Thyroid gland (tissue), 4 donors: ENCODE results near the gene ANO1. TPM values are rescaled to one million over a fixed set of nuclear protein-coding genes. Genes with fewer than 3 reads are reported as not detected.

Experiments
- DNase-seq, 2 donors: peaks; one replicate each; pipeline ENCODE4 v3.0.0-alpha.2; 2019
- H3K27ac ChIP-seq, 3 donors: fragments of 200-600 bp; sonication (generic); 1 replicate in 2 of 3; 2 replicates in 1 of 3; pipeline ENCODE4 v1.5.1; 2016 to 2019; ENCODE audit warnings: mild to moderate bottlenecking in 1 of 3, moderate library complexity in 1 of 3
- H3K27me3 ChIP-seq: fragments of 200-600 bp; sonication (generic); one replicate; pipeline ENCODE4 v1.5.1; 2019
- H3K36me3 ChIP-seq, 2 donors: fragments of 200-600 bp; sonication (generic); one replicate each; pipeline ENCODE4 v1.5.1; 2016 to 2019
- H3K4me1 ChIP-seq, 2 donors: fragments of 200-600 bp; sonication (generic); one replicate each; pipeline ENCODE4 v1.5.1; 2017 to 2019
- H3K4me3 ChIP-seq, 3 donors: fragments of 200-600 bp; sonication (generic); replicated peaks in 1 of 3; 1 replicate in 2 of 3; 2 replicates in 1 of 3; pipeline ENCODE4 v1.5.1; 2016; ENCODE audit warnings: mild to moderate bottlenecking in 1 of 3
- H3K9me3 ChIP-seq: fragments of 200-600 bp; sonication (generic); one replicate; pipeline ENCODE4 v1.5.1; 2017
- POLR2A ChIP-seq, 2 donors: fragments of 450-650 bp; IDR thresholded peaks; one replicate each; pipeline ENCODE4 v1.6.1; 2017; ENCODE audit warnings: antibody characterized with exemption in 2 of 2, mild to moderate bottlenecking in 2 of 2, moderate library complexity in 1 of 2
- WGBS, 2 donors: methylation state at CpG; one replicate each; pipeline ENCODE4 v1.1.5; 2017; 5-methylcytosine and 5-hydroxymethylcytosine counted together
- intact Hi-C: fragments of 100-400 bp; cut with DNase I; formaldehyde crosslinking; loops from one replicate; pipeline ENCODE4 v1.15.1; 2023
- total RNA-seq, 4 donors: library from RNA; depleted of rRNA; stranded (reverse); fragments of >200 nt; gene quantifications; one replicate each; pipeline ENCODE4 v1.2.3, GENCODE V29; 2016
- TF ChIP-seq, protein P1 (sequence below), 6 experiments: fragments of 200-600 bp in 3 of 6; fragments of 450-650 bp in 3 of 6; sonication (generic) in 3 of 6; IDR thresholded peaks; one replicate each; pipeline ENCODE4 v1.5.1; 2016 to 2019; ENCODE audit warnings: antibody characterized with exemption in 6 of 6, mild to moderate bottlenecking in 2 of 6, inconsistent platforms in 1 of 6, moderate library complexity in 1 of 6

Gene ANO1
- total RNA-seq, 4 donors from 2014 or later = 25.8 to 56.2 (median 35.3) TPM

DNA sequence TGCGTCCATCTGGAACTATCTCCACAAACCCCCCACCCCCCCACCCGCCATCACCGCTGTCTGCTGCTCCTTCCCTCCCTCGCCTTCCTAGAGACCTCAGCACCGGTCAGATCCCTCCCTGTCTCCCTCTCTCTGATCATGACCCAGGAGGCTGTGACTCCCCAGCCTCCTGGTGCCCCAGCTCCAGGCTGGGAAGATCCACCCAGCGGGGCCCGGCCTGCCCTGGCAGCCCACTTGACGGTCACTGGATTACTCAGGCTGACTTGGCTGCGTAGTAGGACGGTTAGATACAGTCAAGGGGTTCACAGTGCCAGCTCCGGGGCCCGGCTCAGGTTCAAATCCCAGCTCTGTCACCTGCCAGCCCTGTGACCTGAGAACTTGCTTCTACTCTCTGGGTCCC, 59.3 kb downstream of the ANO1 start:
- H3K27ac ChIP-seq = no peak overlapping the region
- no peaks in the 10 kb centered on the region for H3K27me3 ChIP-seq
- no peak overlapping the region for H3K4me3 ChIP-seq
- 90 to 95% methylated on average over 2 to 12 of the region's 12 CpGs for WGBS, 2 donors
- H3K36me3 ChIP-seq = peaks cover 0 to 4% of the 10 kb centered on the region in 2 donors
- intact Hi-C loops = no loop called here
- no peaks in the 10 kb centered on the region for H3K9me3 ChIP-seq
- no peak for DNase-seq
- TF ChIP-seq, protein P1, sequence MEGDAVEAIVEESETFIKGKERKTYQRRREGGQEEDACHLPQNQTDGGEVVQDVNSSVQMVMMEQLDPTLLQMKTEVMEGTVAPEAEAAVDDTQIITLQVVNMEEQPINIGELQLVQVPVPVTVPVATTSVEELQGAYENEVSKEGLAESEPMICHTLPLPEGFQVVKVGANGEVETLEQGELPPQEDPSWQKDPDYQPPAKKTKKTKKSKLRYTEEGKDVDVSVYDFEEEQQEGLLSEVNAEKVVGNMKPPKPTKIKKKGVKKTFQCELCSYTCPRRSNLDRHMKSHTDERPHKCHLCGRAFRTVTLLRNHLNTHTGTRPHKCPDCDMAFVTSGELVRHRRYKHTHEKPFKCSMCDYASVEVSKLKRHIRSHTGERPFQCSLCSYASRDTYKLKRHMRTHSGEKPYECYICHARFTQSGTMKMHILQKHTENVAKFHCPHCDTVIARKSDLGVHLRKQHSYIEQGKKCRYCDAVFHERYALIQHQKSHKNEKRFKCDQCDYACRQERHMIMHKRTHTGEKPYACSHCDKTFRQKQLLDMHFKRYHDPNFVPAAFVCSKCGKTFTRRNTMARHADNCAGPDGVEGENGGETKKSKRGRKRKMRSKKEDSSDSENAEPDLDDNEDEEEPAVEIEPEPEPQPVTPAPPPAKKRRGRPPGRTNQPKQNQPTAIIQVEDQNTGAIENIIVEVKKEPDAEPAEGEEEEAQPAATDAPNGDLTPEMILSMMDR (IDR thresholded peaks at IDR 0.05) = no peak
- TF ChIP-seq POLR2A (IDR thresholded peaks at IDR 0.05) = no peak
- H3K4me1 ChIP-seq = no peaks in the 10 kb centered on the region

DNA sequence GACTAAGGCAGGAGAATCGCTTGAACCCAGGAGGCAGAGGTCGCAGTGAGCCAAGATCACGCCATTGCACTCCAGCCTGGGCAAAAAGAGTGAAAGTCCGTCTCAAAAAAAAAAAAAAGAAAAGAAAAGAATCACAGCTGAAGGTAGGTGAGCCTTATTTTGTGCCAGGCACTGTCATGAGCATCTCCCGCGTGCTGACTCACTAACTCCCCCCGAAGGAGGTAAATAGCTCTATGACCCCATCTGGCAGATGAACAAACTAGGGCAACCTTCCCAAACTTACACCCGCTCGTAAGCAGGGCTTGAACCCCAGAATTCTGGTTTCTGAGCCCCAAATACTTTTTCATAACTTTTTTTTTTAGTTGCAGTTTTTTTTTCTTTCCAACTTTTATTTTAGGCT, 60.3 kb downstream of the ANO1 start:
- Histone ChIP-seq H3K4me3 (no peak overlapping the region), H3K9me3 (no peaks in the 10 kb centered on the region), H3K27me3 (no peaks in the 10 kb centered on the region), H3K36me3 (peaks cover 0 to under 1% of the 10 kb centered on the region in 2 donors), H3K27ac (no peak overlapping the region), H3K4me1 (no peaks in the 10 kb centered on the region)
- TF ChIP-seq, protein P1 (IDR thresholded peaks at IDR 0.05) = no peak
- TF ChIP-seq POLR2A (IDR thresholded peaks at IDR 0.05) = no peak
- intact Hi-C loops = no loop called here
- DNase-seq = no peak
- 93% methylated on average over 9 of the region's 9 CpGs for WGBS, 2 donors

DNA sequence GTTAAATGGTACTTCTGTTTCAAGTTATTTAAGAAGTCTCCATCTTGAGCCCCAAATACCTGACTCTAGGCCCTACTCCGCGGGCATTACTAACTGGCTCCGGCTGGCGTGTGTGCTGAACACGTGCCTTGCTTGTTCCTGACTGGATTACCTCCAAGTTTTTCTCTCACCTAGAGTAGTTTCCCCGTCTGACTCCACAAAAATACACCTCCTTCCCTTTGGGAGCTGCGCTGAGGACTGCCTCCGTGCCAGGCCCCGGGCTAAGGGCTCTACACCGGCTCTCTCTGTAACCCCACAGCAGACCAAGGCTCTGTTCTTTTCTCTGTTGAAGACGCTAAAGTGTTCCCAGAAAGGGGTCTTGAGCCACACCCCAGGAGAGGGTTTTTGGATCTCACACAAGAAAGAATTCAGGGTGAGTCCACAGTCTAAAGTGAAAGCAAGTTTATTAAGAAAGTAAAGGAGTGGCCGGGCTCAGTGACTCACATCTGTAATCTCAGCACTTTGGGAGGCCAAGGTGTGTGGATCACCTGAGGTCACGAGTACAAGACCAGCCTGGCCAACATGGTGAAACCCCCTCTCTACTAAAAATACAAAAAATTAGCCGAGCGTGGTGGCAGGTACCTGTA, 61.8 kb downstream of the ANO1 start:
- no peaks in the 10 kb centered on the region for H3K27me3 ChIP-seq
- no peak overlapping the region for H3K4me3 ChIP-seq
- TF ChIP-seq, protein P1 (IDR thresholded peaks at IDR 0.05) = no peak
- TF ChIP-seq POLR2A (IDR thresholded peaks at IDR 0.05) = no peak
- H3K36me3 ChIP-seq = no peaks in the 10 kb centered on the region
- intact Hi-C loops = no loop called here
- no peak overlapping the region for H3K27ac ChIP-seq
- no peaks in the 10 kb centered on the region for H3K4me1 ChIP-seq
- peak in 1 of 2 donors; percentile 14 for DNase-seq
- 82 to 86% methylated on average over 15 of the region's 15 CpGs for WGBS, 2 donors
- no peaks in the 10 kb centered on the region for H3K9me3 ChIP-seq

DNA sequence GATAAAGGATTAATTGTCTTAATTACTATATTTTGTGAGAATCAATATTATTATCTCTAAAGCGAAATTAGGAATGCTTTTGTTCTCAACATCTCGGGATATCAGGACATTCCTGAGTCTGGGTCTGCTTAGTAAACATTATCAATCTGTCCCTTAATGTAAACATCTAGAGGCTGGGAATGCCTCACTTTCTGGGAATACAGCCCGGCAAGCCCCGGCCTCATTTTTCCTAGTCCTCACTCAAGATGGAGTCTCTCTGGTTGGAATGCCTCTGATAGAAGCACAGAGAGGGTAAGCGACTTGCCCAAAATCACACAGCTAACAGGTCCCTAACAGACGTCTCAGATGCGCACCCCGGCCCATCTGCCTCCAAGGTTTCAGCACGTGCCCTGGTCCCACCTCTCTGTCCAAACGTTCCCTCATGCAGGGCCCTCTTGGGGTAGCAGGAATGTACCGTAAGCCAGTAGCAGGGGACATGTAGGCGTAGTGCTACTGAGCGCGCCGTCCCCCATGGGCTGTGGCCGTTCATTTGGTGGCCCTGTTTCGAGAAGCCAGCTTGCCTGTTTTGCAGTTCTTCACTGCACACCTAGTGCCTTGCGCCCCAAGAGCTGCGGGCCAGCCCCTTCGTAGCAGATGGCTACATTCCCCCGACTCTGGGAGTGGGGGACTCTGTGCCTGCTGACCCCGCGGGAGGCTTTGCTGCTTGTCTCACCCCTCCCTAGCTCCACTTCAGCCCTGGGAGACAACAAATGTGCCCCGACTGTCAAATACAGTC, 62.8 kb downstream of the ANO1 start:
- TF ChIP-seq, protein P1 (IDR thresholded peaks at IDR 0.05) = no peak
- no peak for TF ChIP-seq POLR2A (IDR thresholded peaks at IDR 0.05)
- WGBS, 2 donors = 73 to 78% methylated on average over 23 to 24 of the region's 24 CpGs
- Histone ChIP-seq H3K27ac (no peak overlapping the region), H3K4me1 (no peaks in the 10 kb centered on the region), H3K9me3 (no peaks in the 10 kb centered on the region), H3K4me3 (no peak overlapping the region), H3K36me3 (no peaks in the 10 kb centered on the region), H3K27me3 (no peaks in the 10 kb centered on the region)
- intact Hi-C loops = no loop called here
- no peak for DNase-seq
